AG04450 (cell line): Measurements from ENCODE around the gene SPATS2L. TPM values are rescaled to one million over a fixed set of nuclear protein-coding genes. Genes with fewer than 3 reads are reported as not detected.

ENCODE experiments used
- CTCF ChIA-PET: fragments of 300-600, 350-600 bp; formaldehyde crosslinking; extraction: SDS; loops from one replicate; lab custom pipeline; 2022; ENCODE audit warnings: antibody characterized with exemption, inconsistent platforms; lab: Charles Lee
- POLR2A ChIA-PET: fragments of 350-600 bp; formaldehyde crosslinking; extraction: SDS; loops from one replicate; lab custom pipeline; 2021; ENCODE audit warnings: antibody characterized with exemption, inconsistent platforms; lab: Yijun Ruan, JAX
- DNase-seq: peaks from one replicate; pipeline ENCODE4 v3.0.0-alpha.2; 2011; ENCODE audit warnings: low read depth, low spot score
- H3K27ac ChIP-seq: one replicate; pipeline ENCODE4 v1.5.1; 2012; ENCODE audit warnings: low read depth, low read length, control low read depth
- H3K27me3 ChIP-seq: one replicate; pipeline ENCODE4 v1.6.0; 2012; ENCODE audit warnings: low read length; ENCODE audit not compliant: control insufficient read depth, insufficient read depth
- H3K4me3 ChIP-seq: 2 replicates; pipeline ENCODE4 v1.5.1; 2011; ENCODE audit warnings: mild to moderate bottlenecking, low read depth, low read length, control low read depth
- H3K9me3 ChIP-seq: 2 replicates; pipeline ENCODE4 v1.5.1; 2012; ENCODE audit warnings: low read length; ENCODE audit not compliant: control insufficient read depth, insufficient read depth
- polyA plus RNA-seq: library from polyadenylated mRNA; depleted of rRNA; stranded (reverse); fragments of >200 nt; gene quantifications from 2 replicates; pipeline ENCODE4 v1.2.3, GENCODE V29; 2011
- TF ChIP-seq, protein P1 (sequence below): IDR thresholded peaks from 2 replicates; pipeline ENCODE4 v1.5.1; 2011; ENCODE audit warnings: low read depth, low read length, control low read depth, inconsistent platforms

SPATS2L gene
- polyA plus RNA-seq, 1 experiment: 361 TPM

GRCh38 chr2:200302940-200303727 lies 3.4 kb upstream of the SPATS2L start:
- no peaks in the 10 kb centered on the region for H3K9me3 ChIP-seq
- TF ChIP-seq, protein P1, sequence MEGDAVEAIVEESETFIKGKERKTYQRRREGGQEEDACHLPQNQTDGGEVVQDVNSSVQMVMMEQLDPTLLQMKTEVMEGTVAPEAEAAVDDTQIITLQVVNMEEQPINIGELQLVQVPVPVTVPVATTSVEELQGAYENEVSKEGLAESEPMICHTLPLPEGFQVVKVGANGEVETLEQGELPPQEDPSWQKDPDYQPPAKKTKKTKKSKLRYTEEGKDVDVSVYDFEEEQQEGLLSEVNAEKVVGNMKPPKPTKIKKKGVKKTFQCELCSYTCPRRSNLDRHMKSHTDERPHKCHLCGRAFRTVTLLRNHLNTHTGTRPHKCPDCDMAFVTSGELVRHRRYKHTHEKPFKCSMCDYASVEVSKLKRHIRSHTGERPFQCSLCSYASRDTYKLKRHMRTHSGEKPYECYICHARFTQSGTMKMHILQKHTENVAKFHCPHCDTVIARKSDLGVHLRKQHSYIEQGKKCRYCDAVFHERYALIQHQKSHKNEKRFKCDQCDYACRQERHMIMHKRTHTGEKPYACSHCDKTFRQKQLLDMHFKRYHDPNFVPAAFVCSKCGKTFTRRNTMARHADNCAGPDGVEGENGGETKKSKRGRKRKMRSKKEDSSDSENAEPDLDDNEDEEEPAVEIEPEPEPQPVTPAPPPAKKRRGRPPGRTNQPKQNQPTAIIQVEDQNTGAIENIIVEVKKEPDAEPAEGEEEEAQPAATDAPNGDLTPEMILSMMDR: no peak
- POLR2A ChIA-PET: no interaction called here
- no peak overlapping the region for H3K4me3 ChIP-seq
- no peak for DNase-seq
- CTCF ChIA-PET: interaction anchor here (3.3 kb wide), 1 partner anchor 323 kb away, joined by 32 read pairs; no protein-coding TSS in a partner anchor
- H3K27me3 ChIP-seq: no peaks in the 10 kb centered on the region
- no peak overlapping the region for H3K27ac ChIP-seq

GRCh38 chr2:200305797-200306195 lies 697 bp upstream of the SPATS2L start:
- Histone ChIP-seq H3K27me3 (no peaks in the 10 kb centered on the region), H3K4me3 (peak overlapping the region; percentile 74), H3K27ac (peak overlapping the region; percentile 84), H3K9me3 (no peaks in the 10 kb centered on the region)
- POLR2A ChIA-PET: interaction anchor here (0.6 to 1.3 kb wide), 4 partner anchors 34 to 266 kb away, joined by 3 to 10 read pairs (median 4); no protein-coding TSS in a partner anchor
- CTCF ChIA-PET: interaction anchor here (0.6 to 3.3 kb wide), 13 partner anchors 15 to 332 kb away, joined by 3 to 32 read pairs (median 3); no protein-coding TSS in a partner anchor
- no peak for DNase-seq
- TF ChIP-seq, protein P1: no peak; the same call in 1 of the 2 replicates

DNA sequence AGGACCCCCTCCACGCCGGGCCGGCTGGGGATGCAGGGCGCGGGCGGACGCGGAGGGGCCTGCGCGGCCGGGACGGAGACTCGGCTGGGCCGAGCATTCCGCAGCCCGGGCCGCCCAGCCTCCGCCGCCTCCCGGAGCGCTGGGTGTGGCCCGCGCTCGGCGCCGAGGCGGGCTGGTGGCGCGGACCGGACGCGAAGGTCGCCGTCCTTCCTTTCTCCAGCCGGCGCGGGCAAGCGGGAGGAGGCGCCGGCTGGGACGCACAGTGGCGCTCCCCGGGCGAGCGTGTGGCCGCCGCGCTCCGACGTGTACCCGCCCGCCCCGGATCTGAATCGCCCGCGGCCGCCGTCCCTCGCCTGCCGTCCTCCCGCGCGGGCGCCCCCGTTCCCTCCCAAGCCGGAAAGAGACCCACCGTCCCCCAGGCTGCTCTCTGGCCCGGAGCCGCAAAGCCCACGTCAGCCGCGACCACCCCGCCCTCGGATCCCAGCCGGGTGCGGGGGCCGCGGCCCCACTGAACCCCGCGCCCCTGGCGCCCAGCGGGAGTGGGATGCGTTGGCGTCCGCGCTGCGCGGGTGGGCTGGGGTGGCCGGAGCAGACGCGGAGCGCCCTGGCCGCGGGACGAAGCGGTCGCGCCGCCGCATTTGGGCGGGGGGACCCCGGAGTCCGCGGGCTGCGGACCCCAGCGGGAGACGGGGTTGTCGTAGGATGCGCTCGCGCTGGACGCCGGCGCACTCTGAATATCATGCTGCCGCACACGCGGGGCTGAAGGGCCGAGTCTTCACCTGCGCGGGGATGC lies 634 bp downstream of the SPATS2L start:
- Histone ChIP-seq H3K9me3 (no peaks in the 10 kb centered on the region), H3K27me3 (no peaks in the 10 kb centered on the region), H3K27ac (peak overlapping the region; percentile 81), H3K4me3 (peak overlapping the region; percentile 74)
- no peak for DNase-seq
- TF ChIP-seq, protein P1: no peak
- POLR2A ChIA-PET: interaction anchor here (0.6 to 1.3 kb wide), 3 partner anchors 13 to 267 kb away, joined by 3 to 10 read pairs (median 4); no protein-coding TSS in a partner anchor
- CTCF ChIA-PET: interaction anchor here (3.0 to 3.3 kb wide), 2 partner anchors 321 to 327 kb away, joined by 15 to 32 read pairs; no protein-coding TSS in a partner anchor

DNA sequence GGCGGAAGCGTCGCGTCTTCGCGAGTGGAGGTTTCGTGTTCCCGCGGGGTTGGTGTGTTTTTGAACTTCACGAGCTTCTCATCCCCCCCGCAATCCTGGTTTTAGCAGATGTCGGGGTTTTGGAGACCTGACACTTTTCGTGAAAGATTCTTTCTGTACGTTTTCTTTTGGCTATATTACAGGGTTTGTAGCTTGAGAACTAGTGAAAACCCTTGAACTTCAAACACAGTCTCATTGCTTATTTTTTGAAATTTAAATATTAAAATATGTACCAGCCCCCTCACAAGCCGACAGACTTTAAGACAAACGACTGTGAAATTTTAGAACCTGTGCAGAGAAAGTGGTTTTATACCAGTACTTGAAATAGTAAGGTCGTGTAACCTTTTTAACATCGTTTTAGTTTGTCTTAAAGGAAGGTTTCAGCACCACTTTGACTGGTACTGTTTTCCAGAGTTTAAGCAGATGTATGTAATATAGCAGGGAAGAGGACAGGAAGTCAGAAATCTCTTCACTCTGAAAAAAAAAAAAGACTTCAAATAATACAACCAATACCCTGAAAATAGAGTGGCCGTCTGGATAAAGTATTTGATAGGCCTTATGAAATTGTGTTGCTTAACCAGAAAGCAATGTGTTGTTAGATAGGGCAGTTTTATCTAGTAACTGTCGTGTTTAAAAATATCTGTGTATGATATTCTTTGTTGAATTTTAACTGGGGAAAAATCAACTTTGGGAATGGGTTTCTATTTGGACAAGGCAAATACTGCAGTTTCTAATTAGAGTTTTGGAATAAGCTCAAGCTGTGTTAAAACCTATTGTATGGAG lies 1.4 kb downstream of the SPATS2L start:
- Histone ChIP-seq H3K9me3 (no peaks in the 10 kb centered on the region), H3K27me3 (no peaks in the 10 kb centered on the region)

More for the DNA sequence above, 1.4 kb downstream of the SPATS2L start:
- DNase-seq: no peak
- Histone ChIP-seq H3K27ac (peak overlapping the region; percentile 81), H3K4me3 (peak overlapping the region; percentile 74)
- POLR2A ChIA-PET: no interaction called here
- TF ChIP-seq, protein P1: no peak
- CTCF ChIA-PET: interaction anchor here (0.6 to 2.1 kb wide), 6 partner anchors 14 to 334 kb away, joined by 3 to 8 read pairs (median 5); no protein-coding TSS in a partner anchor
